Measurements from ENCODE around the gene SLC16A13. TPM values are rescaled to one million over a fixed set of nuclear protein-coding genes. Genes with fewer than 3 reads are reported as not detected.

Gene SLC16A13
- total and polyA plus RNA-seq, 10 of the 15 experiments (the other 5 are each of a cell fraction or from before 2014, with no cell fraction given): 0.34 to 12.1 (median 3.3) TPM

DNA sequence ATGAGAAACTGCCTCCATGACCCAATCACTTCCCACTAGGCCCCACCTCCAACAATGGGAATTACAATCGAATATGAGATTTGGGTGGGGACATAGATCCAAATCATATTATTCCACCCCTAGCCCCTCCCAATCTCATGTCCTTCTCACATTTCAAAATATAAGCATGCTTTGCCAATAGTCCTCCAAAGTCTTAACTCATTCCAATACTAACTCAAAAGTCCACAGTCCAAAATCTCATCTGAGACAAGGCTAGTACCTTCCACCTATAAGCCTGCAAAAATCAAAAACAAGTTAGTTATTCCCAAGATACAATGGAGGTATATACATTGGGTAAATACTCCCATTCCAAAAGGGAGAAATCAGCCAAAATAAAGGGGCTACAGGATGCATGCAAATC, 31.4 kb downstream of the SLC16A13 start:
- H3K27me3 ChIP-seq (replicated peaks in 1 of 2; ENCODE audit: control insufficient read depth in 2 of 2, insufficient read depth in 2 of 2, low read length in 1 of 2): no peaks in the 10 kb centered on the region
- intact Hi-C loops (cut with micrococcal nuclease; ENCODE audit: unreplicated experiment) (no loop called here), in situ Hi-C loops (cut with MboI) (no loop called here)
- FAIRE-seq: no peak
- no TSS peak for BruUV-seq (replicated peaks)
- no peaks in the 10 kb centered on the region for H3K4me1 ChIP-seq (ENCODE audit: control insufficient read depth, insufficient read depth, low read length)
- SMC1A ChIA-PET (ENCODE audit: uncharacterized antibody, unreplicated experiment): no interaction called here
- TF ChIP-seq PBX3 (IDR thresholded peaks at IDR 0.05; ENCODE audit: insufficient replicate concordance, low read depth, low read length) (no peak), FOXM1 (IDR thresholded peaks at IDR 0.05; ENCODE audit: low read depth, low read length) (no peak), SMARCA5 (IDR thresholded peaks at IDR 0.05) (no peak), SUZ12 (IDR thresholded peaks at IDR 0.05; ENCODE audit: unreplicated experiment) (no peak), NRF1 (conservative IDR thresholded peaks at IDR 0.05; ENCODE audit: low read depth, low read length) (no peak), EED (IDR thresholded peaks at IDR 0.05; ENCODE audit: low read depth) (no peak), GABPA (IDR thresholded peaks at IDR 0.05; ENCODE audit: low read depth) (no peak), ZBED1 (IDR thresholded peaks at IDR 0.05; ENCODE audit: borderline replicate concordance) (no peak)
- TF ChIP-seq, protein P1, sequence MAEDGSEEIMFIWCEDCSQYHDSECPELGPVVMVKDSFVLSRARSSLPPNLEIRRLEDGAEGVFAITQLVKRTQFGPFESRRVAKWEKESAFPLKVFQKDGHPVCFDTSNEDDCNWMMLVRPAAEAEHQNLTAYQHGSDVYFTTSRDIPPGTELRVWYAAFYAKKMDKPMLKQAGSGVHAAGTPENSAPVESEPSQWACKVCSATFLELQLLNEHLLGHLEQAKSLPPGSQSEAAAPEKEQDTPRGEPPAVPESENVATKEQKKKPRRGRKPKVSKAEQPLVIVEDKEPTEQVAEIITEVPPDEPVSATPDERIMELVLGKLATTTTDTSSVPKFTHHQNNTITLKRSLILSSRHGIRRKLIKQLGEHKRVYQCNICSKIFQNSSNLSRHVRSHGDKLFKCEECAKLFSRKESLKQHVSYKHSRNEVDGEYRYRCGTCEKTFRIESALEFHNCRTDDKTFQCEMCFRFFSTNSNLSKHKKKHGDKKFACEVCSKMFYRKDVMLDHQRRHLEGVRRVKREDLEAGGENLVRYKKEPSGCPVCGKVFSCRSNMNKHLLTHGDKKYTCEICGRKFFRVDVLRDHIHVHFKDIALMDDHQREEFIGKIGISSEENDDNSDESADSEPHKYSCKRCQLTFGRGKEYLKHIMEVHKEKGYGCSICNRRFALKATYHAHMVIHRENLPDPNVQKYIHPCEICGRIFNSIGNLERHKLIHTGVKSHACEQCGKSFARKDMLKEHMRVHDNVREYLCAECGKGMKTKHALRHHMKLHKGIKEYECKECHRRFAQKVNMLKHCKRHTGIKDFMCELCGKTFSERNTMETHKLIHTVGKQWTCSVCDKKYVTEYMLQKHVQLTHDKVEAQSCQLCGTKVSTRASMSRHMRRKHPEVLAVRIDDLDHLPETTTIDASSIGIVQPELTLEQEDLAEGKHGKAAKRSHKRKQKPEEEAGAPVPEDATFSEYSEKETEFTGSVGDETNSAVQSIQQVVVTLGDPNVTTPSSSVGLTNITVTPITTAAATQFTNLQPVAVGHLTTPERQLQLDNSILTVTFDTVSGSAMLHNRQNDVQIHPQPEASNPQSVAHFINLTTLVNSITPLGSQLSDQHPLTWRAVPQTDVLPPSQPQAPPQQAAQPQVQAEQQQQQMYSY (CRISPR knock-in tag; IDR thresholded peaks at IDR 0.05): no peak
- H3K27ac ChIP-seq (ENCODE audit: control insufficient read depth, insufficient read depth): no peak overlapping the region
- WGBS (ENCODE audit: insufficient coverage, insufficient replicate concordance, low lambda C conversion rate, missing lambda C conversion rate): 5% methylated on average over 1 of the region's 1 CpG
- H3K36me3 ChIP-seq (ENCODE audit: control insufficient read depth in 2 of 2, insufficient read depth in 2 of 2, low read length in 1 of 2): no peaks in the 10 kb centered on the region
- DNase-seq (ENCODE audit: low read depth, low spot score): no peak
- H3K9ac ChIP-seq (ENCODE audit: control insufficient read depth, insufficient read depth, low read length): no peak overlapping the region
- no peaks in the 10 kb centered on the region; the same call in 2 of the 3 replicates for H3K9me3 ChIP-seq (replicated peaks; ENCODE audit: control insufficient read depth, insufficient read depth, low read length)
- no peak overlapping the region for H2AFZ ChIP-seq (ENCODE audit: control insufficient read depth, low read depth, low read length)
- CTCF ChIA-PET: no interaction called here
- H3K79me2 ChIP-seq (ENCODE audit: control insufficient read depth, insufficient read depth, low read length): no peaks in the 10 kb centered on the region
- RAD21 ChIA-PET (ENCODE audit: unreplicated experiment): interaction anchor here (1.0 kb wide), 1 partner anchor 21 kb away, joined by 3 read pairs; no protein-coding TSS in a partner anchor
- H3K4me2 ChIP-seq (ENCODE audit: control insufficient read depth, insufficient read depth): no peak overlapping the region
- H4K20me1 ChIP-seq (ENCODE audit: control insufficient read depth, insufficient read depth): no peaks in the 10 kb centered on the region
- POLR2A ChIA-PET: no interaction called here
- H3K4me3 ChIP-seq: no peak overlapping the region
- ATAC-seq: no peak

All from GM12878 (cell line).